ENCODE data around the gene CALML5.

GRCh38 chr10:5506246-5506645 is 6.9 kb upstream of the CALML5 start:
- no peak for TF ChIP-seq CTCF (IDR thresholded peaks at IDR 0.05)
- no peak for TF ChIP-seq POLR2AphosphoS5 (IDR thresholded peaks at IDR 0.05)
